ENCODE data around the gene GRIK1. TPM values are rescaled to one million over a fixed set of nuclear protein-coding genes. Genes with fewer than 3 reads are reported as not detected.

GRIK1 gene
- total RNA-seq, 2 donors from 2014 or later: 0.36 TPM; not detected in 1

- H3K4me3 ChIP-seq: no peak overlapping the region
These were observed 305.4 kb downstream of the GRIK1 start for GRCh38 chr21:29634418-29634817.

DNA sequence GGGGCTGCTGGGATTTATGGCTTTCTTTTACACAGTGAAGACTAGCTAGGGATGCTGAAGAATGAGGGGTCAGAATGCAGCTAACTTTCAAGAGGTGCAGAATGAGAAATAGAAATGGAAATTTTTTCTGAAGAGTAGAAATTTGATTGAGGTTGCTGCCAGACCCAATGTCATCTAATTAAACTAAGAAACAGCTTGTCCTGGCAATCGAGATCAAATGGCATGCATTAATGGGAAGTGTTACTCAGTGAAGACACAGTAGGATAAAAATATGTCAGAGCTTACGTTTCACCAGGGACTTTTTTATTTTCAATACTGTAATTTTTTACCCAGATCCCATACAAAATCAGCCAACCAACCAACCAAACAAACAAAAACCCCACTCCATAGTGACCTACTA, 306.0 kb downstream of the GRIK1 start:
- Histone ChIP-seq H3K4me3 (no peak overlapping the region), H3K27me3 (replicated peaks; ENCODE audit: insufficient read depth) (no peaks in the 10 kb centered on the region), H3K4me1 (replicated peaks) (no peaks in the 10 kb centered on the region), H3K9me3 (no peaks in the 10 kb centered on the region), H3K27ac (no peak overlapping the region), H3K36me3 (no peaks in the 10 kb centered on the region)
- TF ChIP-seq POLR2AphosphoS5 (IDR thresholded peaks at IDR 0.05): no peak
- DNase-seq (ENCODE audit: low spot score): no peak
- intact Hi-C loops (cut with DNase I): no loop called here
- WGBS: 43% methylated on average over 2 of the region's 2 CpGs

More at GRCh38 chr21:29634418-29634817, 305.4 kb downstream of the GRIK1 start:
- WGBS: 58% methylated on average over 4 of the region's 4 CpGs
- Histone ChIP-seq H3K27ac (no peak overlapping the region), H3K4me1 (replicated peaks) (no peaks in the 10 kb centered on the region), H3K27me3 (replicated peaks; ENCODE audit: insufficient read depth) (no peaks in the 10 kb centered on the region), H3K9me3 (no peaks in the 10 kb centered on the region), H3K36me3 (no peaks in the 10 kb centered on the region)
- no peak for TF ChIP-seq POLR2A (IDR thresholded peaks at IDR 0.05)
- intact Hi-C loops (cut with DNase I): no loop called here
- DNase-seq (ENCODE audit: low spot score): no peak

DNA sequence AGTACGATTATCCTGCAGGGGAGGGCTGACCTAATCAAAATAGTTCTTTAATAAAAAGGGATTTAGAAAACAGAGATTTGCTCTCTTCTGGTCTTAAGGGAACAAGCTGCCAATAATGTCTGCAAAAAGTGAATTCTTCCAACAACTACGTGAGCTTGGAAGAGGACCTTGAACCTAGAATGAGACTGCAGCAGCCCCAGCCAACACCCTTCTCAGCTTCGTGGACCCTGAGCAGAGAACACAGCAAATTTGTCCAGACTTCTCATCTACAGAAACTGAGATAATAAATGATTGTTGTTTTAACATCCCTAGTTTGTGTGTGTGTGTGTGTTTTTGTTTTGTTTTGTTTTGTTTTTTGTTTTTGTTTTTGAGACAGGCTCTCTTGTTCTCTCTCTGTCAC, 309.4 kb downstream of the GRIK1 start:
- 80% methylated on average over 3 of the region's 3 CpGs for WGBS
- Histone ChIP-seq H3K27ac (no peak overlapping the region), H3K4me3 (no peak overlapping the region), H3K4me1 (replicated peaks) (no peaks in the 10 kb centered on the region), H3K36me3 (no peaks in the 10 kb centered on the region), H3K9me3 (no peaks in the 10 kb centered on the region), H3K27me3 (replicated peaks; ENCODE audit: insufficient read depth) (no peaks in the 10 kb centered on the region)
- no peak for DNase-seq (ENCODE audit: low spot score)
- TF ChIP-seq POLR2AphosphoS5 (IDR thresholded peaks at IDR 0.05): no peak
- no peak for TF ChIP-seq POLR2A (IDR thresholded peaks at IDR 0.05)
- TF ChIP-seq, protein P1, sequence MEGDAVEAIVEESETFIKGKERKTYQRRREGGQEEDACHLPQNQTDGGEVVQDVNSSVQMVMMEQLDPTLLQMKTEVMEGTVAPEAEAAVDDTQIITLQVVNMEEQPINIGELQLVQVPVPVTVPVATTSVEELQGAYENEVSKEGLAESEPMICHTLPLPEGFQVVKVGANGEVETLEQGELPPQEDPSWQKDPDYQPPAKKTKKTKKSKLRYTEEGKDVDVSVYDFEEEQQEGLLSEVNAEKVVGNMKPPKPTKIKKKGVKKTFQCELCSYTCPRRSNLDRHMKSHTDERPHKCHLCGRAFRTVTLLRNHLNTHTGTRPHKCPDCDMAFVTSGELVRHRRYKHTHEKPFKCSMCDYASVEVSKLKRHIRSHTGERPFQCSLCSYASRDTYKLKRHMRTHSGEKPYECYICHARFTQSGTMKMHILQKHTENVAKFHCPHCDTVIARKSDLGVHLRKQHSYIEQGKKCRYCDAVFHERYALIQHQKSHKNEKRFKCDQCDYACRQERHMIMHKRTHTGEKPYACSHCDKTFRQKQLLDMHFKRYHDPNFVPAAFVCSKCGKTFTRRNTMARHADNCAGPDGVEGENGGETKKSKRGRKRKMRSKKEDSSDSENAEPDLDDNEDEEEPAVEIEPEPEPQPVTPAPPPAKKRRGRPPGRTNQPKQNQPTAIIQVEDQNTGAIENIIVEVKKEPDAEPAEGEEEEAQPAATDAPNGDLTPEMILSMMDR (IDR thresholded peaks at IDR 0.05): no peak
- intact Hi-C loops (cut with DNase I): no loop called here

GRCh38 chr21:29627905-29628304, 311.9 kb downstream of the GRIK1 start:
- intact Hi-C loops (cut with DNase I): no loop called here
- Histone ChIP-seq H3K9me3 (no peaks in the 10 kb centered on the region), H3K36me3 (no peaks in the 10 kb centered on the region), H3K4me1 (replicated peaks) (no peaks in the 10 kb centered on the region), H3K27ac (no peak overlapping the region), H3K27me3 (replicated peaks; ENCODE audit: insufficient read depth) (no peaks in the 10 kb centered on the region), H3K4me3 (no peak overlapping the region)
- no peak for DNase-seq (ENCODE audit: low spot score)
- no peak for TF ChIP-seq POLR2A (IDR thresholded peaks at IDR 0.05)
- TF ChIP-seq POLR2AphosphoS5 (IDR thresholded peaks at IDR 0.05): no peak
- TF ChIP-seq, protein P1 (IDR thresholded peaks at IDR 0.05): no peak

- no peak for DNase-seq (ENCODE audit: low spot score)
- H3K27ac ChIP-seq: no peak overlapping the region
- no peaks in the 10 kb centered on the region for H3K4me1 ChIP-seq (replicated peaks)
- H3K4me3 ChIP-seq: no peak overlapping the region
- H3K36me3 ChIP-seq: no peaks in the 10 kb centered on the region
- TF ChIP-seq, protein P1 (IDR thresholded peaks at IDR 0.05): no peak
- TF ChIP-seq POLR2A (IDR thresholded peaks at IDR 0.05) (no peak), POLR2AphosphoS5 (IDR thresholded peaks at IDR 0.05) (no peak)
- 44% methylated on average over 1 of the region's 1 CpG for WGBS
- no peaks in the 10 kb centered on the region for H3K27me3 ChIP-seq (replicated peaks; ENCODE audit: insufficient read depth)
- H3K9me3 ChIP-seq: no peaks in the 10 kb centered on the region
- intact Hi-C loops (cut with DNase I): no loop called here
These were observed 312.9 kb downstream of the GRIK1 start for GRCh38 chr21:29626801-29627470.

GRCh38 chr21:29625990-29626389, 313.8 kb downstream of the GRIK1 start:
- WGBS: 99% methylated on average over 3 of the region's 3 CpGs
- no peaks in the 10 kb centered on the region for H3K36me3 ChIP-seq
- no peaks in the 10 kb centered on the region for H3K9me3 ChIP-seq
- H3K4me1 ChIP-seq (replicated peaks): no peaks in the 10 kb centered on the region
- no peaks in the 10 kb centered on the region for H3K27me3 ChIP-seq (replicated peaks; ENCODE audit: insufficient read depth)
- TF ChIP-seq, protein P1 (IDR thresholded peaks at IDR 0.05): no peak
- TF ChIP-seq POLR2AphosphoS5 (IDR thresholded peaks at IDR 0.05) (no peak), POLR2A (IDR thresholded peaks at IDR 0.05) (no peak)
- DNase-seq (ENCODE audit: low spot score): no peak
- no peak overlapping the region for H3K27ac ChIP-seq
- no peak overlapping the region for H3K4me3 ChIP-seq
- intact Hi-C loops (cut with DNase I): no loop called here

Measured in prostate gland (tissue), 2 donors.